ENCODE measurements around the gene SLC7A14.

DNA sequence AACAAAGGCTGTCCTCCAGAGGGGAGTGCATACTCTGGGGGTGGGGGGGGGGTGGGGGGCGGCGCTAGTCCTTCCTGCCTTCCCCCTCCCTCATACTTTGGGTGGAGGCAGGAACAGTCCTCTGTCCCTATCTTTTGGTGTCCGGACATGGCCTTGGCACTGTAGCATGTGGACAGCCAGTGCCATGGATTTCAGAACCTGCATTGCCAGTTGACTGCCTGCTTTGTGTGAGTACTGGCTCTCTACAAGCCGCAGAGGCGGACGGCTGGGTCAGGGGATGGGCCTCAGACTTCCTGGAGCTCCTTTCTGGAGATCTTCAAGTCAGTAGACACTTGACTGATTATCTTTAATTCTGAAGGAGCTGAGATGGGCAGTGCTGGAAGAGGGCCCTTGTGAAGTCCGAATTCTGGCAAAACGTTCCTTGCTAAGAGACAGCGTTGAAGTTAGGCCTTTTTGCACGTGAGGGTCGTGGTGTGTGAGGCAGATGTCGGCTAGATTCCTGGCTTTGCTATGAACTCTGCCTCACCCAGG is 164.7 kb downstream of the SLC7A14 start:
- TF ChIP-seq, protein P1, sequence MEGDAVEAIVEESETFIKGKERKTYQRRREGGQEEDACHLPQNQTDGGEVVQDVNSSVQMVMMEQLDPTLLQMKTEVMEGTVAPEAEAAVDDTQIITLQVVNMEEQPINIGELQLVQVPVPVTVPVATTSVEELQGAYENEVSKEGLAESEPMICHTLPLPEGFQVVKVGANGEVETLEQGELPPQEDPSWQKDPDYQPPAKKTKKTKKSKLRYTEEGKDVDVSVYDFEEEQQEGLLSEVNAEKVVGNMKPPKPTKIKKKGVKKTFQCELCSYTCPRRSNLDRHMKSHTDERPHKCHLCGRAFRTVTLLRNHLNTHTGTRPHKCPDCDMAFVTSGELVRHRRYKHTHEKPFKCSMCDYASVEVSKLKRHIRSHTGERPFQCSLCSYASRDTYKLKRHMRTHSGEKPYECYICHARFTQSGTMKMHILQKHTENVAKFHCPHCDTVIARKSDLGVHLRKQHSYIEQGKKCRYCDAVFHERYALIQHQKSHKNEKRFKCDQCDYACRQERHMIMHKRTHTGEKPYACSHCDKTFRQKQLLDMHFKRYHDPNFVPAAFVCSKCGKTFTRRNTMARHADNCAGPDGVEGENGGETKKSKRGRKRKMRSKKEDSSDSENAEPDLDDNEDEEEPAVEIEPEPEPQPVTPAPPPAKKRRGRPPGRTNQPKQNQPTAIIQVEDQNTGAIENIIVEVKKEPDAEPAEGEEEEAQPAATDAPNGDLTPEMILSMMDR (conservative IDR thresholded peaks at IDR 0.05; ENCODE audit: low read depth, low read length): no peak
- no peak for TF ChIP-seq EZH2 (IDR thresholded peaks at IDR 0.05; ENCODE audit: borderline replicate concordance, low read depth, low read length, poor library complexity, severe bottlenecking)

All from A673 (cell line).